ENCODE measurements around the gene CHIT1.

The CHIT1 gene

GRCh38 chr1:203185061-203185461, 44.4 kb downstream of the CHIT1 start:
- DNase-seq (ENCODE audit: low read depth): no peak
- no peak overlapping the region for H3K4me3 ChIP-seq (ENCODE audit: low read depth, low read length)
- no peak for TF ChIP-seq CTCF (IDR thresholded peaks at IDR 0.05; ENCODE audit: control insufficient read depth, extremely low read depth, insufficient read depth)

- no peak for DNase-seq (ENCODE audit: low read depth)
- TF ChIP-seq CTCF (IDR thresholded peaks at IDR 0.05; ENCODE audit: control insufficient read depth, extremely low read depth, insufficient read depth): no peak
- no peak overlapping the region for H3K4me3 ChIP-seq (ENCODE audit: low read depth, low read length)
Observed at GRCh38 chr1:203184467-203184866, 45.0 kb downstream of the CHIT1 start.

GRCh38 chr1:203183828-203184227, 45.6 kb downstream of the CHIT1 start:
- TF ChIP-seq CTCF (IDR thresholded peaks at IDR 0.05; ENCODE audit: control insufficient read depth, extremely low read depth, insufficient read depth): no peak
- no peak overlapping the region for H3K4me3 ChIP-seq (ENCODE audit: low read depth, low read length)
- DNase-seq (ENCODE audit: low read depth): no peak

- no peak overlapping the region for H3K4me3 ChIP-seq (ENCODE audit: low read depth, low read length)
- no peak for TF ChIP-seq CTCF (IDR thresholded peaks at IDR 0.05; ENCODE audit: control insufficient read depth, extremely low read depth, insufficient read depth)
- DNase-seq (ENCODE audit: low read depth): no peak
Observed at GRCh38 chr1:203182387-203182953, 47.0 kb downstream of the CHIT1 start.

GRCh38 chr1:203181586-203182386, 47.7 kb downstream of the CHIT1 start:
- no peak overlapping the region for H3K4me3 ChIP-seq (ENCODE audit: low read depth, low read length)
- no peak for DNase-seq (ENCODE audit: low read depth)
- no peak for TF ChIP-seq CTCF (IDR thresholded peaks at IDR 0.05; ENCODE audit: control insufficient read depth, extremely low read depth, insufficient read depth)

GRCh38 chr1:203180611-203181330, 48.7 kb downstream of the CHIT1 start:
- TF ChIP-seq CTCF (IDR thresholded peaks at IDR 0.05; ENCODE audit: control insufficient read depth, extremely low read depth, insufficient read depth): no peak
- H3K4me3 ChIP-seq (ENCODE audit: low read depth, low read length): no peak overlapping the region
- DNase-seq (ENCODE audit: low read depth): no peak

Data from LNCaP clone FGC (cell line).